RWPE1 (cell line): Measurements from ENCODE around the gene HINT2.
A peak's percentile ranks its signal among the peaks of the same experiment; 100 is the strongest.

ENCODE experiments used
- CTCF ChIA-PET: fragments of 350-600 bp; sonication (Branson Sonifier 250); formaldehyde crosslinking; extraction: SDS; loops from one replicate; lab custom pipeline; 2021; lab: Yijun Ruan, JAX
- POLR2A ChIA-PET: fragments of 400-600 bp; formaldehyde crosslinking; extraction: SDS; loops from one replicate; lab custom pipeline; 2020; ENCODE audit warnings: antibody characterized with exemption; ENCODE audit not compliant: low non-redundant PET; lab: Yijun Ruan, JAX
- DNase-seq: peaks from one replicate; pipeline ENCODE4 v3.0.0; 2012; ENCODE audit warnings: low spot score
- H3K27ac ChIP-seq: fragments of 450-650 bp; 2 replicates; pipeline ENCODE4 v1.5.1; 2017
- TF ChIP-seq, protein P1 (sequence below): fragments of 450-650 bp; conservative IDR thresholded peaks from 2 replicates; pipeline ENCODE4 v1.5.1; 2017; ENCODE audit warnings: low read depth, mild to moderate bottlenecking

Gene HINT2

DNA sequence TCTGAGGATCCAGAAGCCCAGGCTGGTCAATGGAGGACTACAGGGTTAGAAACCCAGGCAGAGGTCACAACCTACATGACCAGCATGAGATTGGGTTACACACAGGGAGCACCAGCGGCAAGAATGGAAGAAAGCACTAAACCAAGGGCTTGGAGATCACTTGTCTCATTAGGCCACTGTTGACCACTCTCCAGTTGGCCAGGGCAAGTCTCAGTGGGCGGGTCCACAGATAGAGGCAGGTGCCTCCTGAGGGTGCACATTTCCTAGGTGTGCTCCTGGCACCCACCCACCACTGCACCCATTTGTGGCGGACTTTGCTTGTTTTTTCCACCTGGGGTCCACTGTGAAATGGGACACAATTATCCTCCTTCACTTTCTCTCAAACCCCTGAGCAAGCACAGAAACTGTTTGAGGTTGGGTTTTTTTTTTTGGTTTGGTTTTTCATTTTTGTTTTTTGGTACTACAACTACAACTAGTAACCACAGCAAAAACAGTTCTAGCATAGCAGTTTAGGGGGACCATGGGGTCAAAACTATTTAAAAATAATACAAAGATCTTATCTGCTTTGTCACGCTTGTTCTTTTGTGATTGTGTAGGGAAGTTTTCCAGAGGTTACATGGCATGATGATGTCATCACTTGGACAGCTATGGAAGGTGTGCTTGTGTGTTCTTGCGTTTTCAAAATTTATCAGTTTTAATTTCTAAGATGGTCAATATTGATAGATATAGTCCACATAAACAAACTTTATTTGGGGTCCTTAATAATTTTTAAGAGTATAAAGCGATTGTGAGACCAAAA lies 17.3 kb downstream of the HINT2 start:
- POLR2A ChIA-PET = no interaction called here
- CTCF ChIA-PET = interaction anchor here (0.7 kb wide), 1 partner anchor 81 kb away, joined by 3 read pairs; no protein-coding TSS in a partner anchor
- DNase-seq = no peak
- TF ChIP-seq, protein P1, sequence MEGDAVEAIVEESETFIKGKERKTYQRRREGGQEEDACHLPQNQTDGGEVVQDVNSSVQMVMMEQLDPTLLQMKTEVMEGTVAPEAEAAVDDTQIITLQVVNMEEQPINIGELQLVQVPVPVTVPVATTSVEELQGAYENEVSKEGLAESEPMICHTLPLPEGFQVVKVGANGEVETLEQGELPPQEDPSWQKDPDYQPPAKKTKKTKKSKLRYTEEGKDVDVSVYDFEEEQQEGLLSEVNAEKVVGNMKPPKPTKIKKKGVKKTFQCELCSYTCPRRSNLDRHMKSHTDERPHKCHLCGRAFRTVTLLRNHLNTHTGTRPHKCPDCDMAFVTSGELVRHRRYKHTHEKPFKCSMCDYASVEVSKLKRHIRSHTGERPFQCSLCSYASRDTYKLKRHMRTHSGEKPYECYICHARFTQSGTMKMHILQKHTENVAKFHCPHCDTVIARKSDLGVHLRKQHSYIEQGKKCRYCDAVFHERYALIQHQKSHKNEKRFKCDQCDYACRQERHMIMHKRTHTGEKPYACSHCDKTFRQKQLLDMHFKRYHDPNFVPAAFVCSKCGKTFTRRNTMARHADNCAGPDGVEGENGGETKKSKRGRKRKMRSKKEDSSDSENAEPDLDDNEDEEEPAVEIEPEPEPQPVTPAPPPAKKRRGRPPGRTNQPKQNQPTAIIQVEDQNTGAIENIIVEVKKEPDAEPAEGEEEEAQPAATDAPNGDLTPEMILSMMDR = no peak
- H3K27ac ChIP-seq = no peak overlapping the region

- peak; percentile 50 for DNase-seq
- H3K27ac ChIP-seq = no peak overlapping the region
- ChIA-PET CTCF (interaction anchor here (0.5 to 0.9 kb wide), 2 partner anchors 21 to 87 kb away, joined by 3 read pairs; no protein-coding TSS in a partner anchor), POLR2A (interaction anchor here (0.5 kb wide), 1 partner anchor 46 kb away, joined by 5 read pairs; no protein-coding TSS in a partner anchor)
- TF ChIP-seq, protein P1 = no peak
Measured at GRCh38 chr9:35795695-35796094, 19.1 kb downstream of the HINT2 start.

DNA sequence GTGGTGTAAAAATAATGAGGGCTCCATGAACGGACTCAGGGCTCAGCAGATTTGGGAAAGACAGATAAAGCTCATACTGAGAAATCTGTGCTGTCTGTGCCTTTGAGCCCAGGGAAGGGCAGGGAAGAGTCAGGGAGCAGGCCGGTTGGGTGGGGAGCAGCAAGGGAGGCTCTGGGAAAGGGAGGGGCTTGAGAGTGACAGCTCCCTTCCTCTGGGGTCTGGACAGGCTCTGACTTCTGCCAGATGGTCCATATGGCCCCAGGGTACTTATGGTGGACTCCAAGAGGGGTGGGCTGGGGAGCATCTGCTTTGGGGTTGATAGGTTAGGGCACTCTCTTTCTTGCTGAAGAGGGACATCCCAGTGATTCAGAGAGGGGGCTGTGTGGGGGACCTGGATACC lies 21.4 kb downstream of the HINT2 start:
- no peak for DNase-seq
- peak overlapping the region; percentile 11 for H3K27ac ChIP-seq
- ChIA-PET POLR2A (no interaction called here), CTCF (interaction anchor here (1.6 to 2.1 kb wide), 2 partner anchors 20 to 89 kb away, joined by 5 to 11 read pairs; no protein-coding TSS in a partner anchor)
- TF ChIP-seq, protein P1 = no peak

- no peak for DNase-seq
- POLR2A ChIA-PET = no interaction called here
- TF ChIP-seq, protein P1 = no peak
- peak overlapping the region; percentile 68; the same call in 1 of the 2 replicates for H3K27ac ChIP-seq
- CTCF ChIA-PET = interaction anchor here (0.5 to 2.1 kb wide), 3 partner anchors 21 to 189 kb away, joined by 4 to 11 read pairs (median 5); no protein-coding TSS in a partner anchor
Measured at GRCh38 chr9:35792826-35793225, 22.0 kb downstream of the HINT2 start.

DNA sequence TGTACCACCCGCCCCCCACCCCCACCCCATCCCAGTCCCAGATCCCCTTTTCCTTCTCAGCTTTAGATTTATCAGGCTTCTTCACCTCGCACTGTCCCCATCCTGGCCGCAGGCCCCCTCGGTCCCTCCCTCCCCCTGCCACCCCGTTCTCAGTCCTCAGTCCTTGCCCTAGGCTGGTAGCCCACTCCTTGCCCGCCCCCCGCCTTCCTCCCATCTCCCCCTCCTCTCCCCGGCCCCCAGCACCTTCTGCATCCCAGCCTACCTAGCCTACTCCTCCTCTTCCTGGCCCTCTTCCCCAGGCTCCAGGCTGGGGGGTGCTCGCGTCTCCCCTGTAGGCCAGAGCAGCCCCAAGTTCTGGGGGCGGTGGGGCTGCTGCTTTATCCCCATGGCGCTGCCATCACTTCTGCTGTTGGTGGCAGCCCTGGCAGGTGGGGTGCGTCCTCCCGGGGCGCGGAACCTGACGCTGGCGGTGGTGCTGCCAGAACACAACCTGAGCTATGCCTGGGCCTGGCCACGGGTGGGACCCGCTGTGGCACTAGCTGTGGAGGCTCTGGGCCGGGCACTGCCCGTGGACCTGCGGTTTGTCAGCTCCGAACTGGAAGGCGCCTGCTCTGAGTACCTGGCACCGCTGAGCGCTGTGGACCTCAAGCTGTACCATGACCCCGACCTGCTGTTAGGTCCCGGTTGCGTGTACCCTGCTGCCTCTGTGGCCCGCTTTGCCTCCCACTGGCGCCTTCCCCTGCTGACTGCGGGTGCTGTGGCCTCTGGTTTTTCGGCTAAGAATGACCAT lies 22.6 kb downstream of the HINT2 start:
- DNase-seq = no peak
- TF ChIP-seq, protein P1 = no peak
- POLR2A ChIA-PET = no interaction called here
- CTCF ChIA-PET = interaction anchor here (0.5 to 2.1 kb wide), 3 partner anchors 22 to 188 kb away, joined by 4 to 11 read pairs (median 5); no protein-coding TSS in a partner anchor
- peak overlapping the region; percentile 68 for H3K27ac ChIP-seq
